Cardiac fibroblast (primary cell): Measurements from ENCODE around the gene ARPC1A.

Experiments
- DNase-seq, 2 donors: peaks; one replicate each; pipeline versions ENCODE4 v3.0.0 to v3.0.0-alpha.2; 2010; ENCODE audit warnings: low read depth in 2 of 2
- H3K4me3 ChIP-seq, 2 donors: replicated peaks in 1 of 2; 1 replicate in 1 of 2; 2 replicates in 1 of 2; pipeline ENCODE4 v1.5.1; 2011; ENCODE audit warnings: low read depth in 2 of 2, low read length in 2 of 2, mild to moderate bottlenecking in 2 of 2, moderate library complexity in 1 of 2
- TF ChIP-seq, protein P1 (sequence below): IDR thresholded peaks from one replicate; pipeline ENCODE4 v1.5.1; 2011; ENCODE audit warnings: low read depth, mild to moderate bottlenecking, low read length, inconsistent platforms

The ARPC1A gene

DNA sequence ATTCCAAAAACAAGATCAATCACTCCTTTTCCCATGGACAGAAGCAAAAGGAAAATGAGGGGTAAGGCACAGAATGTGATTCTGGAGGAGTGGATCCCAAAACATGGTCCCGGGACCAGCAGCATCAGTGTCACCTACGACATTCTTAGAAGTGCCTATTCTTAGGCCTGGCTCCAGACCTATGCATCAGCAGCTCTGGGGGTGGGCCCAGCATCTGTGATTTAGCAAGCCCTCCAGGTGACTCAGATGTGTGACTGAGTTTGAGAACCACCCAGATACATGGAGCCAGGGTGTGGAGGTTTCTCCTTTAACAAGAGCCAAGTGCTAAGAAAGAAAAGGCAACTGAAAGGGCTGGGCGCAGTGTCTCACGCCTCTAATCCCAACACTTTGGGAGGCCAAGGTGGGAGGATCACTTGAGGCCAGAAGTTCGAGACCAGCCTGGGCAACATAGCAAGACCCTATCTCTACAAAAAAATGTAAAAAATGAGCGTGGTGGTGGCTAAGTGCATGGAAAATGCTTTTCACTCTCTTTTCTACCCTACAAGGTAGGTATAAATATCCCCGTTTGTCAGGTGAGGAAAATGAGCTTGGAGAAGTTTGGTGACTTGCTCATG, 17.1 kb upstream of the ARPC1A start:
- TF ChIP-seq, protein P1, sequence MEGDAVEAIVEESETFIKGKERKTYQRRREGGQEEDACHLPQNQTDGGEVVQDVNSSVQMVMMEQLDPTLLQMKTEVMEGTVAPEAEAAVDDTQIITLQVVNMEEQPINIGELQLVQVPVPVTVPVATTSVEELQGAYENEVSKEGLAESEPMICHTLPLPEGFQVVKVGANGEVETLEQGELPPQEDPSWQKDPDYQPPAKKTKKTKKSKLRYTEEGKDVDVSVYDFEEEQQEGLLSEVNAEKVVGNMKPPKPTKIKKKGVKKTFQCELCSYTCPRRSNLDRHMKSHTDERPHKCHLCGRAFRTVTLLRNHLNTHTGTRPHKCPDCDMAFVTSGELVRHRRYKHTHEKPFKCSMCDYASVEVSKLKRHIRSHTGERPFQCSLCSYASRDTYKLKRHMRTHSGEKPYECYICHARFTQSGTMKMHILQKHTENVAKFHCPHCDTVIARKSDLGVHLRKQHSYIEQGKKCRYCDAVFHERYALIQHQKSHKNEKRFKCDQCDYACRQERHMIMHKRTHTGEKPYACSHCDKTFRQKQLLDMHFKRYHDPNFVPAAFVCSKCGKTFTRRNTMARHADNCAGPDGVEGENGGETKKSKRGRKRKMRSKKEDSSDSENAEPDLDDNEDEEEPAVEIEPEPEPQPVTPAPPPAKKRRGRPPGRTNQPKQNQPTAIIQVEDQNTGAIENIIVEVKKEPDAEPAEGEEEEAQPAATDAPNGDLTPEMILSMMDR: no peak
- no peak overlapping the region for H3K4me3 ChIP-seq
- peak in 1 of 2 donors; percentile 79 for DNase-seq

DNA sequence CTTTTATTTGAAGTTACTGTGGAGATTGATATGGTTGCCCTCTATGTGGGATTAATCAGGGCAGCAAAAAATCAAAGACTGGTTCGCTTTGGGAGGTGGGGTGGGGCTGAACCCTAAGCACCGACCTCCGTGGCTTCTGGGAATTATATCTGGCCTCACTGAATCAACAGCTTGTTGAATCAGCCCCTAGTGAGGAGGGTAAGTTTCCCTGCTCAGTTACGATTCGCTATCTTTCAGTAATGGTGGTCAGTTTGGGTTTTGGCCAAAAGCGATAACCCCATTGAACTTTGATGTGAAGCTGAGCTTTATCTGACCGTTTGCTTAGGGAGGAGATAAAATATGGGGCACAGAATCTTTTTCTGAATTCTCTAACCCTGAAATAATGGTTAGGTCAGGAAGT, 16.6 kb upstream of the ARPC1A start:
- TF ChIP-seq, protein P1: no peak
- DNase-seq: no peak
- H3K4me3 ChIP-seq: no peak overlapping the region

DNA sequence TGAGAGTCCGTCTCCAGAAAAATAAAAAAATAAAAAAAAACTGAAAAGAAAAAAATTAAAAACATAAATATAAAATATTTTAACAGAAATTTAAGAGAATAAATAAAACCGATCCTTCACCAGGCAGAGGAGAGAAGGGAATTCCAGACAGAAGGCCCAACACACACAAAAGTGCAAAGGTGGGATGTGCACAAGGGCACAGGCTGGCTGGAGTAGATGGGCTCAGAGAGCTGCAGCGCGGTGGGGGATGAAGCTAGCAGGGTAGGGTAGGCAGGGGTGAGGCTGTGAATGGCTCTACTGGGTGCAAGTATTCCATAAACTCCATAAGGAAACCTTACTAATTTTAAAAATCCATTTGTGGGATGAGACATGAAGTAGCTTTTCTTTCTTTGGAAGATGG, 15.7 kb upstream of the ARPC1A start:
- TF ChIP-seq, protein P1: no peak
- no peak overlapping the region for H3K4me3 ChIP-seq
- DNase-seq: no peak

DNA sequence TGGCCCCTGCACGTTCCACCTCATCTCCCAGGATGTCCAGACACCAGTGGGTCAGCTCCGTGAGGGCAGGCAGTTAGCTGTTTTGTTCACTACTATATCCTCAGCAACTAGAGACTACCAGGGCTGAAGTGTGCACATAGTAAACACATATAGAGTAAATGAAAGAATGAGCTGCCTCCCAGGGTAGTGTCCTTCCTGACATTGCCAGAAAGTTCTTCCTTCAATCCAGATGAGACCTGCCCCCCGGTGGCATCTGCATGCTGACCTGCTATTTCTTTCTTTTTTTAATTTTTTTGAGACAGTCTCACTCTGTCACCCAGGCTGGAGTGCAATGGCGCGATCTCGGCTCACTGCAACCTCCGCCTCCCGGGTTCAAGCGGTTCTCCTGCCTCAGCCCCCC, 14.0 kb upstream of the ARPC1A start:
- H3K4me3 ChIP-seq: no peak overlapping the region
- TF ChIP-seq, protein P1: no peak
- no peak for DNase-seq

DNA sequence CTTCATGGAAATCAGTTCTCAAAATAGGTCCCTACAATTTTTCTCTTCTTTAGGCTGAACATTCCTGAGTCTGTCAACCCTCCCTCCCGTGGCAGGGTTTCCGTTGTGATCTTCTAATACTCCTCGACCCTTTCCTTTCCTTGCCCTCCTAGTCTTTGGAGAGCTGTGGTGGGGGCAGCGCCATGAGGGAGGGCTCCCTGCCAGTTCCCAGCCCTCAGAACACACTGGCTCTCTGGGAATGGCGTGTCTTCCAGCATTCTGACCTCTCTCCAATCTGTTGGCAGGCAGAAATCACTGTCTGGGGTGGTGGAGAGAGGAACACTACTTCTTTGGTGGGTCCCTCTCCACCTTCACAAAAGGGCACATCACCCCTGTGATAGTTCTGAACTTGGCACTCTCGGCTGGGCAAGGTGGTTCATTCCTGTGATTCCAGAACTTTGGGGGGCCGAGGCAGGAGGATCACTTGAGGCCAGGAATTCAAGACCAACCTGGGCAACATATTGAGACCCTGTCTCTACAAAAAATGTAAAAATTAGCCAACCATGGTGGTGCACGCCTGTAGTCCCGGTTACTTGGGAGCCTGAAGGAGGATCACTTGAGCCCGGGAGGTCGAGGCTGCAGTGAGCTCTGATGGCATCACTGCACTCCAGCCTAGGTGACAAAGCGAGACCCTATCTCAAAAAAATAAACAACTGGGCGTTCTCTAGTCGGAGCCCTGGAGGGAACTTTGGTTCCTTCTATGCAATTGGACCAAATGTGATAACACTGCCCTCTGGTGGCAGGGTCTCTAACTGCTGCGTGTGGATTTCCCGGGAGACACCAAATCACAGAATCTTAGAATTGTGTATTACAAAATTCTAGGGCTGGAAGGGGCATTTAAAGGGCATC, 13.1 kb upstream of the ARPC1A start:
- DNase-seq: peak; percentile 70 to 77
- H3K4me3 ChIP-seq: no peak overlapping the region
- TF ChIP-seq, protein P1: peak; percentile 87

DNA sequence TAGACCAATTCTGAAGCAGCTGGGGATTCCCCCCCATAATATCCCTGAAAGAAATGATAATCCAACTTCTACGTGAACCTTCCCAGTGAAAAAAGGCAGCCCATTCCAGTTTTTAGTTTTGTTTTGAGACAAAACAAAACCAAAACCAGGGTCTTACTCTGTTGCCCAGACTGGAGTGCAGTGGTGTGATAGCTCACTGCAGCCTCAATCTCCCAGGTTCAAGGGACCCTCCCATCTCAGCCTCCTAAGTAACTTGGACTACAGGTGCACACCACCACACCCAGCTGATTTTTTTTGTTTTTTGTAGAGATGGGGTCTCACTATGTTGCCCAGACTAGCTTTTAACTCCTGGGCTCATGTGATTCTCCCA, 12.5 kb upstream of the ARPC1A start:
- no peak overlapping the region for H3K4me3 ChIP-seq
- TF ChIP-seq, protein P1: no peak

More for the DNA sequence above, 12.5 kb upstream of the ARPC1A start:
- DNase-seq: no peak
